AG04449 (cell line): ENCODE measurements around the gene GREB1.

Experiments
- CTCF ChIA-PET: fragments of 350-600 bp; formaldehyde crosslinking; extraction: SDS; loops from one replicate; lab custom pipeline; 2021; ENCODE audit warnings: antibody characterized with exemption; lab: Yijun Ruan, JAX
- POLR2A ChIA-PET: fragments of 400-600, 350-600 bp; formaldehyde crosslinking; extraction: SDS; loops from one replicate; lab custom pipeline; 2020; ENCODE audit warnings: antibody characterized with exemption, inconsistent platforms; lab: Yijun Ruan, JAX
- DNase-seq: peaks from one replicate; pipeline ENCODE4 v3.0.0-alpha.2; 2010; ENCODE audit warnings: low read depth, low spot score
- H3K4me3 ChIP-seq: 2 replicates; pipeline ENCODE4 v1.5.1; 2011; ENCODE audit warnings: low read depth, mild to moderate bottlenecking, control low read depth, low read length
- TF ChIP-seq, protein P1 (sequence below): IDR thresholded peaks from one replicate; pipeline ENCODE4 v1.5.1; 2011; ENCODE audit warnings: mild to moderate bottlenecking, moderate library complexity, low read length, control low read depth, inconsistent platforms; ENCODE audit not compliant: insufficient read depth; ENCODE audit errors: missing control alignments

Gene GREB1

DNA sequence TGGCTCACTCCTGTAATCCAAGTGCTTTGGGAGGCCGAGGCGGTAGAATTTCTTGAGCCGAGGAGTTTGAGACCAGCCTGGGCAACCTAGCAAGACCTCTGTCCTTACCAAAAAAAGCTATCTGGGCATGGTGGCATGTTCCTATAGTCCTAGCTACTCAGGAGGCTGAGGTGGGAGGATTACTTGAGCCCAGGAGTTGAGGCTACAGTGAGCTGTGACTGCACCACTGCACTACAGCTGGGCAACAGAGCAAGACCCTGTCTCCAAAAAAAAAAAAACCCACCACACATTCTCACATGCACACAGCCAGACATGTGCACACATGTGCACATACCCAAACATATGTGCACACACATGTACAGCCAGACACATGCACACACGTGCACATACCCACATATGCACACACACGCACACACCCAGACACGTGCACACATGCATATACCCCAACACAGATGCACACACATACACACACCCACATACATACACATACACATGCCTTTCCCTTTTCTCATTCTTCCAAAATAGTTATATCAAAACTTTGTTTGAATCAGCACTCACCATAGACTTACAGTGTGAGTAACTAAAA, 14.2 kb downstream of the GREB1 start:
- ChIA-PET POLR2A (no interaction called here), CTCF (interaction anchor here (2.5 kb wide), 1 partner anchor 35 kb away, joined by 14 read pairs; no protein-coding TSS in a partner anchor)
- TF ChIP-seq, protein P1, sequence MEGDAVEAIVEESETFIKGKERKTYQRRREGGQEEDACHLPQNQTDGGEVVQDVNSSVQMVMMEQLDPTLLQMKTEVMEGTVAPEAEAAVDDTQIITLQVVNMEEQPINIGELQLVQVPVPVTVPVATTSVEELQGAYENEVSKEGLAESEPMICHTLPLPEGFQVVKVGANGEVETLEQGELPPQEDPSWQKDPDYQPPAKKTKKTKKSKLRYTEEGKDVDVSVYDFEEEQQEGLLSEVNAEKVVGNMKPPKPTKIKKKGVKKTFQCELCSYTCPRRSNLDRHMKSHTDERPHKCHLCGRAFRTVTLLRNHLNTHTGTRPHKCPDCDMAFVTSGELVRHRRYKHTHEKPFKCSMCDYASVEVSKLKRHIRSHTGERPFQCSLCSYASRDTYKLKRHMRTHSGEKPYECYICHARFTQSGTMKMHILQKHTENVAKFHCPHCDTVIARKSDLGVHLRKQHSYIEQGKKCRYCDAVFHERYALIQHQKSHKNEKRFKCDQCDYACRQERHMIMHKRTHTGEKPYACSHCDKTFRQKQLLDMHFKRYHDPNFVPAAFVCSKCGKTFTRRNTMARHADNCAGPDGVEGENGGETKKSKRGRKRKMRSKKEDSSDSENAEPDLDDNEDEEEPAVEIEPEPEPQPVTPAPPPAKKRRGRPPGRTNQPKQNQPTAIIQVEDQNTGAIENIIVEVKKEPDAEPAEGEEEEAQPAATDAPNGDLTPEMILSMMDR = no peak
- no peak overlapping the region for H3K4me3 ChIP-seq
- no peak for DNase-seq

DNA sequence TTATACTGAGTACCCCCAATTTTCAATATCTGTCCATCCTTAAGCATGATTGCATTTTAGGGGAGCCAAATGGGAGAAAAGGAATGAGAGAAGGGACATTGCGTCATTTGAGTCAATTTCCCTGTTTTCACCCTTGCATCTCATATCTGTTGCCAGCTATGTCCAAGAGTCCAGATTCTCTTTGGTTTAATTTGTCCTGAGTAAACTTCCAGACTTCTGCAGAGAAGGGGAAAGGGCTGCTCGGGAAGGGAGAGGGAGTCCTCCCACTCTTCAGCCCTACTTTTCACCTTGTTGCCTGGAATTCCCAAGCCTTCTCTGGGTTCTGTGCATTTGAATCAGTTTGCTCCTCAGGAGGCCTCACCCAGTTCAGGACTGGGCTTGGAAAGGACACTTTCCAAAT, 16.5 kb downstream of the GREB1 start:
- TF ChIP-seq, protein P1 = no peak
- no peak overlapping the region for H3K4me3 ChIP-seq
- no peak for DNase-seq
- ChIA-PET POLR2A (no interaction called here), CTCF (no interaction called here)

DNA sequence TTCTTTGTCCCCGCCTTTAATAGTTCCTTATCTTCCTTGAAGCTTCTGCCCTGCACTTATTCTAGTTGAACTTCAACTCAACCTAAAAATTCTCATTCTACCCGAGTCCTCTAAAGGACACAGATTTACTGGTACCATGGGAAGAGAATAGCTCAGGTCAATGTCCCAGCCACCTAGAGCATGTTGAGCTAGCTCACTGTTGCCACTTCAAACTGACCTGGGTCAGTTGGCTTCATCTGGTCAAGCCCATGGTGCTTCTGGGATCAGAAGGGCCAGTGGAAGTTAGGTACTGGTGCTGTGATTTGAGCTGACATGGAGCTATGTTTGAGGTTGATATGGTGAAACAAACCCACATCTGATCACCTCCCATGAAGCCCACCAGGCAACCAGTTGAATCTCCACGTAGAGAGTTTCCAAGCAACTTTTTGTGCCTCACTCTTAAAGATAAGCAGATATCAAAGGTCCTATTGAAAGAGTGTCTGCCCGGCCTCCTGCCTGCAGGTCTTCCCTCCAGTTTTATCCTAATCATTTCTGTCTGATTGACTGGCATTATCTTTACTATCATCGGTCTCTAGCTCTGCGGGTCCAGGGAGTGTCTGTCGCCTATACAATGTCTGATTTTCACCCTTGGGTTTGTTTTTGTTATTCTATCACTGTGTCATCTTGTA, 17.2 kb downstream of the GREB1 start:
- H3K4me3 ChIP-seq = no peak overlapping the region
- POLR2A ChIA-PET = no interaction called here
- TF ChIP-seq, protein P1 = no peak
- no peak for DNase-seq
- CTCF ChIA-PET = no interaction called here

DNA sequence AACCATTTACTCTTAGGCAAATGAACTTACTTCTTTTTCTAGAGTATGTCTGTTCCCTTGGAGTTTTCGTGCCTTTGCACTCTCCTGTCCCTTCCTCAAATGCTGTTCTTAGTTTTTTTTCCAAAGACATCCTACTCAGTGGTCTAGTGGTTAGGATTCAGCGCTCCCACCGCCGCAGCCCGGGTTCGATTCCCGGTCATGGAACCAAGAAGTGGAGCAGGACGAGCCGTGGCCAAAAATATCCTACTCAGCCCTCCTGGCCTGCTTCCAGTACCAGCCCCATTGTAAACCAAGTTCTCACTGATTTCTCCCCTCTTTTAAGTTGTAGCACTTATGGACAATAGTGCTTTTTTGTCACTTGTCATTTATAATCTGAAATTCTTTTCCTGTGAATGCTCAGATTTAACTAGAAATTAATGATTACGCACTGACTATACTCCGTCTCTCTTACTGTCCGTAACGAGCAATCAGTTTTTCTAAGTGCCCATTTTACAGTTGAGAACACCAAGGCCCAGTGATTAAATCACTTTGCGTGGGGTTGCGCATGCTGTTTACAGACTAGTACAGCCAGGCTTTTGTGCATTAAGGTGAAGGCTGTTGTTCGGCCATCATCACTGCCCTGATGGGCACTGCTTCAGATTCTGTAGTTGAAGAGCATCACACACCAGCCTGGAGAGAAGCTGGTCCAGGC, 17.9 kb downstream of the GREB1 start:
- ChIA-PET POLR2A (no interaction called here), CTCF (no interaction called here)
- TF ChIP-seq, protein P1 = no peak
- no peak for DNase-seq
- H3K4me3 ChIP-seq = no peak overlapping the region

DNA sequence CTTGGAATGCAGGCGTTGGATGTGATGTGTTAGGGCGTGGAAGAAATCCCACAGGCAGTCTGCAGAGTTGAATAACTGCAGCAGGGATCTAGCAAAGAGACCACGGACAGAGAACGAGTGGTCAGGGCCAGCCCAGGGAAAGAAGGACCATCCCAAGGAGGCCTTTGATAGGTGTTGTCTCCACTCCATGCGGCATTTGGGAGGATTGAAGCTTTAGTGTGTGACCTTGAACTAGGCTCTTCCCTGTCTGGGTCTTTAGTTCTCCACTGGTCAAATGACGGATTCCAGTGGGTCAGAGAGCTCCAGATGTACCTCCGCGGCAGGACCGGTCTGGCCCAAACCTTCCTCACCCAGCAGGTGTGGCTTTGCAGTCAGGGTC, 18.4 kb downstream of the GREB1 start:
- CTCF ChIA-PET = no interaction called here
- POLR2A ChIA-PET = no interaction called here
- no peak overlapping the region for H3K4me3 ChIP-seq
- TF ChIP-seq, protein P1 = no peak
- DNase-seq = no peak
